B cell (primary cell): ENCODE results near the gene DGCR2. TPM values are rescaled to one million over a fixed set of nuclear protein-coding genes. Genes with fewer than 3 reads are reported as not detected.

Experiments
- ATAC-seq: fragments of 200-7000 bp; cut with Tn5 transposase; one replicate; pipeline ENCODE4 v1.10.0; 2021; ENCODE audit warnings: low read depth, mild to moderate bottlenecking, moderate number of reproducible peaks, moderate library complexity
- CTCF ChIA-PET: fragments of 350-600 bp; sonication (Branson Sonifier 250); formaldehyde crosslinking; loops from one replicate; lab custom pipeline; 2021; ENCODE audit warnings: antibody characterized with exemption, inconsistent platforms; lab: Charles Lee
- POLR2A ChIA-PET: fragments of 350-600 bp; sonication (Branson Sonifier 250); formaldehyde crosslinking; loops from one replicate; lab custom pipeline; 2021; ENCODE audit warnings: antibody characterized with exemption; lab: Charles Lee
- DNase-seq: peaks from one replicate; pipeline ENCODE4 v3.0.0; 2013
- H2AFZ ChIP-seq: 2 replicates; pipeline ENCODE4 v1.6.1; 2012; ENCODE audit warnings: mild to moderate bottlenecking, low read depth, low read length; ENCODE audit not compliant: insufficient read depth, poor library complexity, severe bottlenecking
- H3K27ac ChIP-seq, 2 donors: 1 replicate in 1 of 2; 2 replicates in 1 of 2; pipeline ENCODE4 v1.5.1; 2012 to 2013; ENCODE audit warnings: low read length in 2 of 2, mild to moderate bottlenecking in 2 of 2, moderate library complexity in 1 of 2
- H3K27me3 ChIP-seq, 4 experiments: fragments of 200-600 bp in 1 of 4; sonication (generic) in 1 of 4; replicated peaks in 1 of 4; 1 replicate in 2 of 4; 2 replicates in 2 of 4; pipeline versions ENCODE4 v1.6.1 to v1.7.0; 2013 to 2016; ENCODE audit warnings: low read length in 3 of 4, mild to moderate bottlenecking in 2 of 4, mixed read lengths in 1 of 4, moderate library complexity in 1 of 4; ENCODE audit not compliant: insufficient read depth in 4 of 4, control insufficient read depth in 3 of 4; ENCODE audit errors: control extremely low read depth in 1 of 4
- H3K36me3 ChIP-seq, 2 experiments: replicated peaks in 1 of 2; 1 replicate in 1 of 2; 2 replicates in 1 of 2; pipeline versions ENCODE4 v1.6.1 to v1.7.1; 2013; ENCODE audit warnings: low read length in 1 of 2; ENCODE audit not compliant: insufficient read depth in 2 of 2, control insufficient read depth in 1 of 2; ENCODE audit errors: control extremely low read depth in 1 of 2, extremely low read depth in 1 of 2
- H3K4me1 ChIP-seq, 2 donors: fragments of 200-600 bp in 1 of 2; sonication (generic) in 1 of 2; 1 replicate in 1 of 2; 2 replicates in 1 of 2; pipeline versions ENCODE4 v1.5.1 to v1.6.1; 2013 to 2017; ENCODE audit warnings: low read length in 2 of 2; ENCODE audit not compliant: control insufficient read depth in 2 of 2, insufficient read depth in 2 of 2
- H3K4me2 ChIP-seq: replicated peaks from 2 replicates; pipeline ENCODE3; 2012; ENCODE audit warnings: mild to moderate bottlenecking, low read depth, low read length; ENCODE audit not compliant: poor library complexity, severe bottlenecking
- H3K4me3 ChIP-seq, 5 experiments: fragments of 200-600 bp in 1 of 5; sonication (generic) in 1 of 5; 1 replicate in 3 of 5; 2 replicates in 2 of 5; pipeline versions ENCODE4 v1.5.1 to v1.7.0; 2011 to 2016; ENCODE audit warnings: low read length in 4 of 5, mild to moderate bottlenecking in 4 of 5, low read depth in 2 of 5, control low read depth in 1 of 5, moderate library complexity in 1 of 5; ENCODE audit not compliant: insufficient read depth in 1 of 5; ENCODE audit errors: control extremely low read depth in 1 of 5, extremely low read depth in 1 of 5
- H3K79me2 ChIP-seq: fragments of 200-600 bp; sonication (generic); one replicate; pipeline ENCODE4 v1.6.0; 2016; ENCODE audit warnings: low read length; ENCODE audit not compliant: control insufficient read depth, insufficient read depth
- H3K9ac ChIP-seq: fragments of 200-600 bp; sonication (generic); 2 replicates; pipeline ENCODE4 v1.6.1; 2017; ENCODE audit warnings: mild to moderate bottlenecking, low read length, moderate library complexity
- H3K9me3 ChIP-seq, 3 donors: one replicate each; pipeline versions ENCODE4 v1.6.1 to v1.7.1; 2013; ENCODE audit warnings: low read length in 2 of 3; ENCODE audit not compliant: control insufficient read depth in 2 of 3, insufficient read depth in 1 of 3; ENCODE audit errors: control extremely low read depth in 1 of 3
- H4K20me1 ChIP-seq: 2 replicates; pipeline ENCODE4 v1.6.0; 2012; ENCODE audit warnings: mild to moderate bottlenecking, low read length; ENCODE audit not compliant: insufficient read depth, control insufficient read depth, poor library complexity, severe bottlenecking
- H3K27ac Mint-ChIP-seq: one replicate; pipeline ENCODE4 v1.8.0; 2021; ENCODE audit warnings: mixed read lengths
- H3K27me3 Mint-ChIP-seq: one replicate; pipeline ENCODE4 v1.8.0; 2021; ENCODE audit warnings: mixed read lengths
- H3K4me1 Mint-ChIP-seq: one replicate; pipeline ENCODE4 v1.8.0; 2021; ENCODE audit warnings: mixed read lengths
- H3K4me3 Mint-ChIP-seq: one replicate; pipeline ENCODE4 v1.8.0; 2021; ENCODE audit warnings: mixed read lengths
- H3K9me3 Mint-ChIP-seq: one replicate; pipeline ENCODE4 v1.8.0; 2022; ENCODE audit warnings: mixed read lengths; ENCODE audit not compliant: insufficient read depth
- CTCF ChIP-seq: fragments of 200-600 bp; IDR thresholded peaks from one replicate; pipeline ENCODE4 v1.8.0; 2022; ENCODE audit warnings: antibody characterized with exemption, mild to moderate bottlenecking
- EZH2 ChIP-seq: IDR thresholded peaks from 2 replicates; pipeline ENCODE4 v1.6.1; 2012; ENCODE audit warnings: borderline replicate concordance, low read depth, mild to moderate bottlenecking, moderate library complexity, low read length; ENCODE audit not compliant: insufficient read depth, poor library complexity, severe bottlenecking
- WGBS: methylation state at CpG from one replicate; pipeline ENCODE4 v1.1.5; 2013; ENCODE audit warnings: missing lambda C conversion rate; ENCODE audit not compliant: insufficient coverage; 5-methylcytosine and 5-hydroxymethylcytosine counted together
- intact Hi-C: fragments of 100-400 bp; cut with micrococcal nuclease; formaldehyde crosslinking; loops from one replicate; pipeline ENCODE4 v1.10.0; 2022
- polyA plus RNA-seq: library from polyadenylated mRNA; depleted of rRNA; stranded (reverse); fragments of >200 nt; gene quantifications from 2 replicates; pipeline ENCODE4 v1.2.3, GENCODE V29; 2012
- total RNA-seq, 2 donors: library from RNA; stranded (reverse); fragments of 120-200 nt in 1 of 2; gene quantifications; 1 replicate in 1 of 2; 2 replicates in 1 of 2; pipeline versions ENCODE4 v1.2.3 to v1.2.4, GENCODE V29; 2013 to 2022

DGCR2 gene
- total and polyA plus RNA-seq, 2 donors (not counting 1 experiment from before 2014, with no cell fraction given), result 28.8 to 49.5 TPM

GRCh38 chr22:19098157-19098556 is 24.1 kb downstream of the DGCR2 start:
- Mint-ChIP-seq H3K4me3 (no peak overlapping the region), H3K4me1 (peaks cover 15% of the 10 kb centered on the region), H3K27me3 (no peaks in the 10 kb centered on the region), H3K27ac (no peak overlapping the region), H3K9me3 (no peaks in the 10 kb centered on the region)
- no peak for TF ChIP-seq CTCF
- TF ChIP-seq EZH2, result no peak
- no peak overlapping the region for H3K9ac ChIP-seq
- no peak for ATAC-seq
- H3K36me3 ChIP-seq, result peaks cover 3 to 13% of the 10 kb centered on the region in 2 experiments
- H3K4me1 ChIP-seq, result no peaks in the 10 kb centered on the region
- WGBS, result 92% methylated on average over 2 of the region's 4 CpGs
- intact Hi-C loops, result no loop called here
- H3K79me2 ChIP-seq, result peaks cover 90% of the 10 kb centered on the region
- DNase-seq, result no peak
- H3K27me3 ChIP-seq, result no peaks in the 10 kb centered on the region
- no peak overlapping the region for H3K4me3 ChIP-seq
- ChIA-PET CTCF (no interaction called here), POLR2A (no interaction called here)
- H2AFZ ChIP-seq, result no peak overlapping the region
- no peak overlapping the region for H3K4me2 ChIP-seq
- peaks cover 77% of the 10 kb centered on the region for H4K20me1 ChIP-seq
- H3K27ac ChIP-seq, result no peak overlapping the region
- H3K9me3 ChIP-seq, result no peaks in the 10 kb centered on the region

- intact Hi-C loops, result no loop called here
- DNase-seq (no peak), ATAC-seq (no peak)
- Histone ChIP-seq H3K9ac (no peak overlapping the region), H3K4me2 (no peak overlapping the region), H3K4me3 (no peak overlapping the region), H3K9me3 (no peaks in the 10 kb centered on the region), H2AFZ (no peak overlapping the region), H3K27ac (no peak overlapping the region), H4K20me1 (peaks cover 72% of the 10 kb centered on the region), H3K36me3 (peaks cover 3 to 13% of the 10 kb centered on the region in 2 experiments), H3K79me2 (peaks cover 89% of the 10 kb centered on the region), H3K4me1 (no peaks in the 10 kb centered on the region), H3K27me3 (no peaks in the 10 kb centered on the region)
- 97% methylated on average over 2 of the region's 3 CpGs for WGBS
- Mint-ChIP-seq H3K4me1 (peaks cover 15% of the 10 kb centered on the region), H3K27ac (no peak overlapping the region), H3K9me3 (no peaks in the 10 kb centered on the region), H3K4me3 (no peak overlapping the region), H3K27me3 (no peaks in the 10 kb centered on the region)
- ChIA-PET CTCF (no interaction called here), POLR2A (no interaction called here)
- TF ChIP-seq CTCF (no peak), EZH2 (no peak)
These were observed 24.7 kb downstream of the DGCR2 start for GRCh38 chr22:19097518-19097917.
